Measurements from ENCODE around the gene SUPT6H. TPM values are rescaled to one million over a fixed set of nuclear protein-coding genes. Genes with fewer than 3 reads are reported as not detected.

The SUPT6H gene
- total and polyA plus RNA-seq, 9 of the 15 experiments (the other 6 are each of a cell fraction or from before 2014, with no cell fraction given) = 1.7 to 77.7 (median 49.2) TPM

DNA sequence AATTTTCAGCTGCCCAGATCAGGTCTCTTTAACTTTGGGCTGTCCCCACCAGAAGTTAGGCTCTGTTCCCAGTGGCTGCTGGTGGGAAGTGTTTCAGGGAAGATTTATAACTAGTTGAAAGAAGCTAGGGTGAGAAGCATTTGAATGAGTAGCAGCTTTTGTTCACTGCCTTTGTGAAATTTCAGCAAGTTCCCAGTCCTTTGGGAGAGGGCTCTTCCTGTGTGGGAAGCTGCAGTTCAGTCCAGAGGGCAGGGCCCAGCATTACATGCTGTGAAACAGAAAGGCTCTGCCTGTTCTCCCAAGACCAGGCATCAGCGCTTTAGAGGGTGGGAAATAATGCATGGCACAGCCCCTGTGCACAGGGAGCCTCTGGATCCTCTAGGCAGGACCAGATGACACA is 31.9 kb downstream of the SUPT6H start:
- peaks cover 93% of the 10 kb centered on the region for H3K36me3 ChIP-seq (ENCODE audit: control insufficient read depth, insufficient read depth, low read length)
- H3K4me1 ChIP-seq (replicated peaks in 1 of 2; ENCODE audit: control insufficient read depth in 2 of 2, insufficient read depth in 2 of 2, low read length in 2 of 2) = no peaks in the 10 kb centered on the region
- no peaks in the 10 kb centered on the region for H3K9me3 ChIP-seq (replicated peaks; ENCODE audit: control insufficient read depth, insufficient read depth, low read depth, low read length)
- H3K27me3 ChIP-seq (ENCODE audit: control insufficient read depth in 2 of 2, insufficient read depth in 2 of 2, low read length in 2 of 2) = no peaks in the 10 kb centered on the region
- DNase-seq (ENCODE audit: extremely low read depth in 1 of 4, low spot score in 3 of 4) = peak in 1 of 4 experiments; percentile 13
- no peak for FAIRE-seq
- no peaks in the 10 kb centered on the region for H3K9me1 ChIP-seq (ENCODE audit: control insufficient read depth, insufficient read depth, low read length)
- no peak overlapping the region for H2AFZ ChIP-seq (ENCODE audit: low read depth, low read length)
- no TSS peak for BruUV-seq (replicated peaks)
- H3K79me2 ChIP-seq (ENCODE audit: control insufficient read depth, insufficient read depth, low read length) = no peaks in the 10 kb centered on the region
- no peaks in the 10 kb centered on the region for H4K20me1 ChIP-seq (replicated peaks; ENCODE audit: control insufficient read depth, insufficient read depth, low read length)
- WGBS (ENCODE audit: insufficient coverage, low coverage, missing lambda C conversion rate) = 100% methylated on average over 1 of the region's 1 CpG
- no peak overlapping the region; the same call in 2 of the 3 replicates for H3K27ac ChIP-seq (ENCODE audit: extremely low read depth, low read depth, low read length)
- intact Hi-C loops (cut with micrococcal nuclease) (no loop called here), in situ Hi-C loops (cut with MboI) (no loop called here)
- 0 out of 4 replicates have a peak overlapping the region, but pooled peaks of 1 of the 2 experiments have one; percentile 44 for H3K9ac ChIP-seq (ENCODE audit: insufficient read depth in 1 of 2, low read depth in 2 of 2, low read length in 2 of 2)
- ATAC-seq = no peak
- ChIA-PET CTCF (ENCODE audit: low intra/inter-chr PET ratio) (no interaction called here), POLR2A (interaction anchor here (0.8 to 6.5 kb wide), 11 partner anchors 8 to 50 kb away, joined by 3 to 51 read pairs (median 5); partner anchors contain the start of genes PROCA1, RPL23A, SDF2 and SUPT6H)
- no peak for TF ChIP-seq DNMT1 (IDR thresholded peaks at IDR 0.05)
- no peak for TF ChIP-seq CCNT2 (IDR thresholded peaks at IDR 0.05; ENCODE audit: borderline replicate concordance, extremely low read depth, insufficient read length, low read depth, low read length)
- TF ChIP-seq XRCC3 (IDR thresholded peaks at IDR 0.05) = no peak
- no peak for TF ChIP-seq RBM39 (optimal IDR thresholded peaks at IDR 0.05; ENCODE audit: low read depth, low read length)
- no peak for TF ChIP-seq ELF1 (tag; IDR thresholded peaks at IDR 0.05)
- TF ChIP-seq ZBTB7A (IDR thresholded peaks at IDR 0.05; ENCODE audit: borderline replicate concordance, control insufficient read depth, low read depth, low read length) = no peak
- H3K4me3 ChIP-seq = no peak overlapping the region
- H3K4me2 ChIP-seq (ENCODE audit: insufficient read depth, low read length) = no peak overlapping the region

Measured in K562 (cell line).